HG02588 (cell line): ENCODE data around the gene DLG1.

Experiments
- ATAC-seq: cut with Tn5 transposase; IDR thresholded peaks from one replicate; pipeline ENCODE4 v1.9.1; 2021; ENCODE audit warnings: mild to moderate bottlenecking, moderate library complexity; ENCODE audit not compliant: unreplicated experiment

Gene DLG1

DNA sequence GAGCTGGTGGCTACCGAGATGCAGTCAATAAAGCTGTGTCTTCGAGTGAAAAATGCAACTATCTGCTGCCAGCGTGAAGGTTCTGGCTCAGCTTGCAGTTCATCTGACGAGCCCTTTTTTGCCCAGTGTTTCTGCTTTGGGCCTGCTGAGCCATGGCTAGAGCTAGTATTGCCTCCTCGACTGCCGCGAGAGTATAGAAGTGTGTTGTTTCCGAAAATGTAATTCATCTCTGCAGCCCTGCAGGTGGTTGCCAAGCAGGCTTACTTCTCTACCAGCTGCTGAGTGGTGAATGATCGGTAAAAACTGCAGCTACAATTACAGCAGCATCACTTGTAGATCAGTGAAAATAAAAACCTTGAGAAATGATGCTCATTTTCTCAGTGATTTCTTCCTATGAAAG is 114.8 kb downstream of the DLG1 start:
- ATAC-seq, result no peak

DNA sequence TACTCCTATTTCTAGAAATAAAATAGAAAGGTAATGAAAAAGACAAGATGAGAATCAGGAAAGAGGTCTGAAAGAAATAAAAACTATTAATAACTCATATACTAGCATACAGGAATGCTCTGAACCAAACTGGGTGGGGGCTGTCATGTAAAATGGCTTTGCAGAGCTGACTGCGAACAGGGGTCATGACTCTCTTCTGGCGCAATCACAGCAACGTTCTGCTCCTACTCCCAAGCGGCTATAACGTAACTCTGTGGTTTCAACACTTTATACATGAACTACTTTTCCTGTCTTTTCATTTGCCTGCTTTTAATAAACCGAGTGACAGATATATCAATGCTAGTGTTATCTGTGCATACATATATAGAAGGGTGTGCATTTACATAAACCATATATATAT is 116.7 kb downstream of the DLG1 start:
- no peak for ATAC-seq

GRCh38 chr3:197178998-197179397 is 119.4 kb downstream of the DLG1 start:
- no peak for ATAC-seq

DNA sequence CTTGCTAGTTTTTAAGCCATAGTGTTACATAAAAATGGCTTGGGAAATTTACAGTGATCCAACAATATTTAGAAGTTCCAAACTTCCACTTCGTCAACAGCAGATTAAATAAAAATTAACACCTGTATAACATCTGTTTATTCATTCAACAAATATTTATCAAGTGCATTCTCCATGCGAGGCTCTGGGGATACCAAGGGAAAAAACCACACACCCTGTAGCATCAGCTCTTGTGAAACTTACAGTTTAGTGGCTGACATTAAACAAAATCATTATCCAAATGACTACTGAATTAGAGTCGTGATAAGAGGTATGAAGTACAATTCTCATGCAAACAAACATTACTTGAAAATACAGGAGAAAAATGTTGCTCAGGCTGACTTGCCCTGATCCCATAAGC is 122.9 kb downstream of the DLG1 start:
- ATAC-seq, result no peak

DNA sequence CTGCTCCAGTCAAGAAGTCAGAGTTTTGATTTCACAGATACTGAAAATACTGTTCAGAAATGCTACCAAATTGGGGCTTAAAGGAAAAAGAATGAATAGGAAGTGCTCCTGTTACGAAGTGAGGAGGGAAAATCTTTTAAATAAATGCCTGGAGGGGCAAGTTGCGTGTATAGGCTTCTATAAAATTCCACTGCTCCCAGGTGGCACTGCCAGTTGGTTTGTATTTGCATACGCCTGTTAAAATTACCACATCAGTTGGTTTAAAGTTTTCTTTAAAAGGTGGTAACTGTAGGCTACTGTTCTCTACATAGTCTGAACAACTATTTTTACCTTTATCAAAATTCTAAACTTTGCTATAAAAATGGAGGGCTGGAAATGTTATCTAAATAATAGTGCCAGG is 123.5 kb downstream of the DLG1 start:
- no peak for ATAC-seq

- ATAC-seq, result no peak
These were observed 124.8 kb downstream of the DLG1 start for GRCh38 chr3:197173620-197174019.

- no peak for ATAC-seq
These were observed 126.8 kb downstream of the DLG1 start for GRCh38 chr3:197171481-197172067.

DNA sequence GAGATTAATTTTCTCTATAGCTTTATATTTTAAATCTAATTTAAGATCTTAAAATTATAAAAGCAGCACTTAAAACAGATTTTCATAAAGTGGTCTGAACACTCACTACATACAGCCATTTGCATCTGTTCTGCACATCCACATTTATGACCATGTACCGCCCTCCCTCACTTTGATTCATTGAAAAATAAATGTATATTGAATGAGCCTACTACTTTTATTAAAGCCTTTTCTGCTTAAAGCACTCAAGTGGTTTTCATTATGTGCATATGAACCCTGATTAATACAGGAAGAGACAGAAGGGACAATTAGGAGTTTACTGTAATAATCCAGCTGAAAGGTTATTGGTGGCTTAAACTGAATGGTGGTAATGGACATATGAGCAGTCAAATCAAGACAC is 129.4 kb downstream of the DLG1 start:
- no peak for ATAC-seq

- ATAC-seq, result no peak
These were observed 129.8 kb downstream of the DLG1 start for GRCh38 chr3:197168606-197169005.

- no peak for ATAC-seq
These were observed 130.3 kb downstream of the DLG1 start for GRCh38 chr3:197168063-197168462.

DNA sequence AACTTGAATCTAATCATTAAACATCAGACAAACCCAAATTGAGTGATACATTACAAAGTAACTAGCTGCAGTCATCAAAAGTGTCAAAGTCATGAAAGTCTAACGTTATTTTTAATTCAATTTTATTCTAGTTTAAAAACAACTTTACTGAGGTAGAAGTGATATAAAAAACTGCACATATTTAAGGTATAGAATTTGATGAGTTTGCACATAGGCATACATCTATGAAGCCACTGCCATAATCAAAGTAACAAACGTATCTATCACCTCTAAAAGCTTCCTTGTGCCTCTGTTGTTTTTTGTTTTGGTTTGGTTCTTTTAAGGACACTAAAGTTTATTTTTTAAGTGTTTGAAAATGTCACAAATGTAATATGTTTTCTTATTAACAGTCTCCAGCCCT is 130.9 kb downstream of the DLG1 start:
- ATAC-seq, result no peak

- no peak for ATAC-seq
These were observed 132.5 kb downstream of the DLG1 start for GRCh38 chr3:197165890-197166289.

GRCh38 chr3:197155046-197155445 is 143.4 kb downstream of the DLG1 start:
- no peak for ATAC-seq

GRCh38 chr3:197151580-197151979 is 146.8 kb downstream of the DLG1 start:
- ATAC-seq, result no peak

- no peak for ATAC-seq
These were observed 148.9 kb downstream of the DLG1 start for GRCh38 chr3:197149528-197149927.

- no peak for ATAC-seq
These were observed 154.2 kb downstream of the DLG1 start for GRCh38 chr3:197144188-197144587.

GRCh38 chr3:197139586-197139985 is 158.8 kb downstream of the DLG1 start:
- no peak for ATAC-seq

DNA sequence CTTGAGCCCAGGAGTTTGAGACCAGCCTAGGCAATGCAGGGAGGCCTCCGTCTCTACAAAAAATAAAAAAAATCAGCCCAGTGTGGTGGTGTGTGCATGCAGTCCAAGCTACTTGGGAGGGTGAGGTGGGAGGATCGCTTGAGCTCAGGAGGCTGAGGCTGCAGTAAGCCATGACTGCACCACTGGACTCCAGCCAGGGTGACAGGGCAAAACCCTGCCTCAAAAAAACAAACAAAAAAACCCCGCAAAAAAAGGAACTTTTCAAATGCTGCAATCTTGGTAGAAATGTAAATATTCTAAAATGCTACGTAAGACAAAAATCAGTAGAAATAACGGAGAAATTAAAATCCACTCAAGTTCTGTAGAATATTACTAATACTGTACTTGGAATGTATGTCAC is 160.7 kb downstream of the DLG1 start:
- no peak for ATAC-seq

DNA sequence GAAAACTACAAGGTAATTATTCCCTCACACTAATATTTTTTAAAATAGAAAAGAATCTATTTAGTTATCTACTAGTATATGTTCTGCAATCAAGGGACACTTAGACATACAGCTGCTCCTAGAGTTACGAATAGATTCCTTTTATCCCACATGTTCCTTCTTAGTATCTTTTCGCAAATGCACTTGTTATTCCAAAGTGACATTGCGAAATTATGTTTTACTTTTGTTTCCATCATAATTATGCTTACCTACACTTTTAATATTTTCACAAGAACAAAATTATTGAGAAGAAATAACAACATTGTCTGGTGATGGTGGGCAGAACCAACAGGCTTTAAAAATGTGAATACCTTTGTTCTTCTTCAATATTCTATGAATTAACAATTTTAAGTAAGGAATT is 161.7 kb downstream of the DLG1 start:
- ATAC-seq, result no peak

GRCh38 chr3:197135212-197135611 is 163.2 kb downstream of the DLG1 start:
- ATAC-seq, result no peak

DNA sequence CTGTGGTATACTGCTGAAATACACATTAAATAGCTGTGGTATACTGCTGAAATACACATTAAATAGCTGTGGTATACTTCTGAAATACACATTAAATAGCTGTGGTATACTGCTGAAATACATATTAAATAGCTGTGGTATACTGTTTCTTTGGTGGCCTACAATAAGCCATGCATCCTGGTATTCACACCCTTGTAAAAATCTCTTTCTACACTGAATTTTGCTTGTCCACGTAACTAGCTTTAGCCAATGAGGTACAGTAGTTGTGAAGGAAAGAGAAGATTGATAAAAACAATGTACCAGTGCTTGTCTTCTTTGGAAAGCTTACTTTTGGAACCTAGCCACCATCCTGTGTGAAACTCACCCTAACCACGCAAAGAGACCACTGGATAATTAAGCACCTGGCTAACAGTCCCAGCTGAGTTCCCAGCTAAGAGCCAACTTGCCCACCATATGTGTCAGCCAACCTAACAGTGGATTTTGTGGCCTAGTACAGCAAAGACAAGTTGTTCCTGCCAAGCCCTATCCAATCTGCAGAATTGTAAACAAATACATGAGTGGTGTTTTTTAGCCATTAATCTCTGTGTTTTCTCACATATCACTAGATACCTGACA is 165.4 kb downstream of the DLG1 start:
- no peak for ATAC-seq

DNA sequence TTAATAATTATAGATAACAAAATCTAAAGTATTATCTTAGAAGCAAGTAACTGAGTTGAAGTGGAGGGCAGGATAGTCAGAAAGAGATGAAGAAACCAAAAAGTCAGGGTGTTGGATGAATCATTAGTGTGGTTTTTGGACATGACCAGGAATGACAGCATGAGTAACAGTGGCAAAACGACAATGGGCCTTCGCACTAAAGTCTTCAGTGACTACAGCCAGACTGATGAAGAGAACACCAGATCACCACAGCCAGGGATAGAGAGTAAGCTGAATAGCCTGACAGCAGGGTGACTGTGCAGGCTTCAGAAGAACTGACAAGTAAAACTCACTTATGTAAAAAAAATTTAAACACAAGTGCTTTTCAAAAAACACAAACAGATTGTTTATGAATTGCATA is 172.8 kb downstream of the DLG1 start:
- no peak for ATAC-seq

- no peak for ATAC-seq
These were observed 173.7 kb downstream of the DLG1 start for GRCh38 chr3:197124713-197125112.
